ENCODE results near the gene PARD6G.

GRCh38 chr18:80205294-80205693, 42.0 kb downstream of the PARD6G start:
- TF ChIP-seq CTCF (IDR thresholded peaks at IDR 0.05; ENCODE audit: low read depth, low read length, poor library complexity, severe bottlenecking) = no peak
- TF ChIP-seq EZH2phosphoT487 (IDR thresholded peaks at IDR 0.05; ENCODE audit: borderline replicate concordance, low read length) = no peak
